OCI-M2 (cell line): Measurements from ENCODE around the gene FGF14.

ENCODE experiments used
- DNase-seq: peaks from one replicate; lab custom pipeline; 2025; ENCODE audit not compliant: unreplicated experiment; lab: John Stamatoyannopoulos, UW

The FGF14 gene

DNA sequence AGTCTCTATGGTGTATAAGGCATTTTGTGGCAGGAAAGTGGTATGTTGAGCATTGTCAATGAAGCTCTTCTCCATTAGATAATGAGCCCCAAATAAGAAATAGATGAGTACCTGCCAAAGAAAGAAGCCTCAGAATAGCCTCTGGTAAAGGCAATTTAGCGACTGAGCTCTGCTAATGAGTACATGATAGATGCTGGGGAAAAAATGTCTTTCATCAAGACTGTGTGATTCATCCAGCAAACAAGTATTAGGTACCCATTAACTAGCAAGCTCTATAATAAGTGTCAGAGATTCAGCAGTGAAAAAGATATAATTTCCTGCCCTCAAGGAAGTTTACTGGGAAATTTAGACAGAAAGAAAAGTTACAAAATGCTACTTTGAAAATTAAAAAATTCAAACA lies 654.8 kb downstream of the FGF14 start:
- DNase-seq, result no peak

DNA sequence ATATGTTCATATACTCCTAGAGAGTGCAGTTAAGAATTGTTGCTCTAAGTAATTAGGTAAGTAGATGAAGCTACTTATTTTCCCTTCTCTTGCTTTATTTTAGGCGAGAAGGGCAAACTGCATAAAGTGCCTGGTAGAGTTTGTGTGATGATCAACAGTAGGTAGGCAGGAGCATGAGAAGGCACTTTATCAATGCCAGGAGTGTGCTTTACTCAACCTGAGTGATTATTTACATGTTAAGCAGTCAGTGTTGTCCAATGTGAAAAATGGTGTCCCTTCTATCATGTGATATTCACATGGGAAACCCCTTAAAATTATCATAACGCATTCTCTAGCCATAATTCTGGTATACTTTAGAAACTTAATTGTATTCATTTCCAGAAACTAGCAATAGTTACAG lies 655.3 kb downstream of the FGF14 start:
- no peak for DNase-seq

DNA sequence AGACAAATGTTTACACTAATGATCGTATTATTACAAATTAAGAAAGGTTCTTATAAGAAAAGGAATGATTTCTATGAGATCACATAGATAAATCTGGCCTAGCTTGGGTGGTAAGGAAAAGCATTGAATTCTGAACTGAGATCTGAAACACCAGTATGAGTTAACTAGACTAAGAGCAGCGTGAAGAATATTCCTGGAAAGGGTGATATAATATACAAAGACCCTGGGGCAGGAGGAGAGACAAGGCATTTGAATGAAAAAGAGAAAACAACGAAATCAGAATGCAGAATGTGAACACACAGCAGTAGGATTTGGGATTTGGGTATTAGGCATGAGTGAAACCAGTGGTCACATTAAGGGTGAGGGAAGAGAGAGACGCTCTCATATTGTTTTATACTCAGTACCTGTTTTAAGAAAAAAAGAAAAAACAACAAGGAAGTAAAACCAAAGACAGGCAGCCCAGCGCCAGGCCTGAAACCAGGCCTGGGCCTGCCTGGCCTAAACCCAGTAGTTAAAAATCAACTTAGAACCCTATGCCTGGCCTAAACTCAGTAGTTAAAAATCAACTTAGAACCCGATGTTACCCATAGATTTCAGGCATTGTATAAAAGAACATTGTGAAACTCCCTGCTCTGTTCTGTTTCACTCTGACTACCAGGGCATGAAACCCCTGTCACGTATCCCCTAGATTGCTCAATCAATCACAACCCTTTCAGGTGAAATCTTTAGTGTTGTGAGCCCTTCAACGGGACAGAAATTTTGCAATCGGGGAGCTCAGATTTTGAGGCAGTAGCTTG lies 662.3 kb downstream of the FGF14 start:
- no peak for DNase-seq

DNA sequence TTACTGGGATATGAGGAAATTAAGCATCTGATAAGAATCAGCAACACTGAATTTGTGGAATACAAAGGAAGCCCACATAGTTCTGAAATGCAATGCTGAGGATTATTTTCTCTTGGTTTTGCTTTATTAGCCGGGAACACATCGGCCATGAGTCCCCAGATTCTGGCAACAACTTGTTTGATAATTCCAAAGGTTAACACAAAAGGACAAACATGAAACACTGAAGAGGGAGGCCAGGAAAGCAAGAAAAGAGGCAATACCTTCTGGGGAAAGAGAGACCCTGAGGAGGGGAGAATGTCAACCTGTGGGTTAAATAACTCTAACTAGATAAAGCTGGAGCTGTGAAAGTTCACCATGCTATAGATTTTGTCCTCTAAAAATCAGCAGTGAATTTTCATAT lies 663.5 kb downstream of the FGF14 start:
- no peak for DNase-seq

DNA sequence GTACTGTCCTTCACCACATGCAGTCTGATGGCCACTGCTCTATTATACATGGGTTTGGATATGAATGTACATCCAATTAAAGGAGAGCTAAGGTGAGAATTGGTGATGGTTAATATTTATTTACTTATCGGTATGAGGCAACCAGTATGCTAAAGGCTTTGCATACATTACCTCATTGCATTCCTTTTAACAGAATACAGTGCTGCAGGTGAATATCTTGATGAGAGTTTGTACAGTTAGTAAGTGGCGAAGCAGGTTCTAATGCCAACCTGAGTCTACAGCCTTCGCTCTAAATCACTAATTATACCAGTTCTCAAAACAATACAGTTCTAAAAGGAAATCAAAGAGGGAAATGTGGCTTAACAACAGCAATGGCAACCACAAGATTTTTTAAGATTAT lies 665.3 kb downstream of the FGF14 start:
- no peak for DNase-seq

DNA sequence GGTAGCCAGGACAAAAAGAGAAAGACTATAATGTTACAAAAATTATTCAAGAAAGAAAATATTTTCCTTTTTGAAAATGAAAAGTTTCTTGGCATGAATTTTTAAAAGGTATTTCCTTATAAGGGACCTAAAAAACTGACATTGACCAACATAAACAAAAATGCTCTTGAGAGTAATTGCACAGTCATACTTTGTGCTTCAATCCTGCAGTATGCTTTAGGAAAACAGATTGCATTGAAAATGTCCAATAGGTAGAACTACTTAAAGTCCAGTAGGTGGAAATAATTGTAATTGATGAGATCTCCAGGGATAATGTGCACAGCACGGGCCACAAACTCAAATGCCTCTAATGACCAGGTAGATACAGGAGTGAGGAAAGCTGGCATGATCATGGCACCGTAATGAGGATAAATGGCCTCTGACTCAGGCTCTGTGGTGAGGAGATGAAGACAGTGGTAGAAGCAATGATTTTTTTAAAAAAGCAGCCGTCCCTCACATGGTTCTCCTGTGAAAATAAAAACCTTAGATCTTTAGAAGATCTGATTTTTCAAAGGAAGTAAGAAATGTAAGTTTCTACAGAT lies 671.3 kb downstream of the FGF14 start:
- DNase-seq, result no peak

DNA sequence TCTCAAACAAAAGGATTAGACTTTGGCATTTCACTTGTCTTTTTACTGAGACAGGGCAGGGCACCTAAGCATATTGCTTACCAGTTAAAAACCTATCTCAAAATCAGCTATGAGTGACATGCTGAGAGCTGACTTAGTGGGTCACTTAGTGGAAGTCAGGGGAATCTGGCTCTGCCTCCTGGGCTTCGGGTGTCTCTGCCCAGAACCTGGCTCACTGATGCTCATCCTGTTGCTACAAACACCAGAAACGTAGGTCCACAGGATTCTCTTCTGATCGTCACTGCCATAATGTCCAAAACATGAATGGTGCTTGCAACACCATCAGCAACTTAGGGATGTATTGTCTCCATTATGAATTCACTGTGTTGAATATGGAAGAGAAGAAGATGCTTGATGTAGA lies 673.2 kb downstream of the FGF14 start:
- DNase-seq, result no peak

DNA sequence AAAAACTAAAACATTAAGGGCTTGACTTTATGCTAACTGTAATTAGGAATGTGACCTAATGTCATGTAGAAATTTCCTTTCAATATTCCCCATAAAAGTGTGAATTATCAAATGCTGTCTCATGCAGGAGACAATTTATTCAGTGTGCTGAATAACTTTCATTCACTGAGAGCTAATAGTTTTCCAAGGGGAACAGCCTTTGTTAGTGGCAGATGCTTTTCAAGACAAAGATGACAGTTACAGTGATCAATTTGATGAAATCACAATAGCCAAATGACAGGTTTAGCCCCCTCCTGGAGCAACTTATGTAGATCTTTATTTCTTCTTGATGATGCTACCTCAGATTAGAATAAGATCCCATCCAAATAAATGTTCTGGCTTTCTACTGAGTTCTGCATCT lies 673.8 kb downstream of the FGF14 start:
- no peak for DNase-seq

DNA sequence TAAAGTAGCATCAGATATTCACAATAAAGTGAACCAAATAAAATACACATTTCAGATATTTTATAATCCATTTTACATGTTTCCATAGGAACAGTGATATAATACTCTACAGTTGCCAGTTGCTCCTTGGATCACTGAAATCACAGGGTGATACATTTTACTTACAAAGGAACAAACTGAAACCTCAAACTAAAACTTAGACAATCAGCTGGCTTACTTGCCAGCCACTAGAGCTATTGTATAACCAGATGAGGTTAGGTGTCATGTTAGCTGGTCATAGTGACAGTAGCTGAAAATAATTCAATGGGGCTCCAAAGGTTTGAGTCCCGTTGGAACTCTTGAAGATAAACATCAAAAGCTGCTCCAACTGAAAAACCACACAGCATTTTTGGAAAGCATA lies 674.7 kb downstream of the FGF14 start:
- DNase-seq, result no peak

DNA sequence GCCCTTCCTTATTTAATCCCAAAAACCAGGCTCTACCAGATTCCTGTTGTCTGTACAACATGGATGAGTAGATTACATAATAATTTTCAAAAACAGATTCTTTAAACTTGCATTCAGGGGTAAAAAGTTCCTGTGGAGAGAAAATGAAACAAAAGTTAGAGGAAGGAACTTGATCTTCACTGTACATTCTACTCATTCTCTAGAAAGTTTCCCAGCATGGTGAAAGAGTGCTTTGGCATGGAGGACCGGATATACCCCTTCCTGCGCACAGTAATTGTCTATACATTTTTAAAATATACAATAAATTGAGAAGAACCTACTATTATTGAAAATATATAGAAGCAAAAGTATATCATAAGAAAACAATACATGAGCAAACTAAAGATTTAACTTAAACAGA lies 675.2 kb downstream of the FGF14 start:
- DNase-seq, result no peak

DNA sequence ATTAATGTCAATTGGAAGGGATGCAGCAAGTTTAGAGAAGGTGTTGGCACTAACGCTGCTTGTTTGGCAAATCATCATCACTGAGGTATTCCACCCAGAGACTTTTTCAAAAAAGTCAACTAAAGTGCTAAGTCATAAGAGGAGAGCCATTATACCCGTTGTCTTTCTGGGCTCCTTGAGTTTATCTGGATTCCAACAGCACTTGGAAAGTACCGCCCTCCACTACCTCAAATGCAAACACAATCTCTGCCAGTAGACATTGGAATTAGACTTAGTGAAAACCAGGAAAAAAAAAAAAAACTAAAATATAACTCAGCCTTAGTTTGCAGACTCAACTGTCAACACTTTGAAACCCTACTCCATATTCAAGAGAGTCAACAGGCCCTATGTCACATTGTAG lies 683.4 kb downstream of the FGF14 start:
- DNase-seq, result no peak

DNA sequence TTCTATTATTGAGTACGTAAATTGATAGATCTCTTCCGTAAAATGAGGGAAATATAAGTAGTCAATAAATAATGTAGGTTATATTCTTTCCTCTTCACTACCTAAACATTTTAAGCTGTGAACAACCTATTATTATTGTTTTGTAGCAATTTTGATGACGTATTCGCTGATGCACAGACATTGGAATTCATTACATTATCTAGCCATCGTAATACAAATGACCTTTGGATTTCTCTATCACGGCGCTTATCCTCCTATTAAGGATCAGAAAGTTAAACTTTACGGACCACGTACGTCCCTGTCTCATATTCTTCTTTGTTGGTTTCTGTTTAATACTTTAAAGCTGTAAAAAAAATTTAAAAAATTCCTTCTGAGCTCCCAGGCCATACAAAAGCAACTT lies 684.5 kb downstream of the FGF14 start:
- DNase-seq, result no peak

DNA sequence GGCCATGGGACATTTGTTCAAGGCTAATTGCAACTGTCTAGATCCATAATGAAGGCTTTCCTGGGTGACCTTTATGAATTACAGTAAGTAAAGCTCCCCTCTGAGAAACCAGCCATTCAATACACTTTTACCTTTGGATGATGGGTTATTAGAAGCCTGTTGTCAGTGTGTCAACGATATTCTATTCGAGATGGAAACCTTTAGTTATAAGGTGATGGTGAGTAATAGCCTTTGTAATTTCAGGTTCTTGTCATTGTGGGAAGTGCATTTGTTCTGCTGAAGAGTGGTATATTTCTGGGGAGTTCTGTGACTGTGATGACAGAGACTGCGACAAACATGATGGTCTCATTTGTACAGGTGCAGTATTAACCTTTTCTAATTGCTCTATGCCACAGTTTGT lies 687.7 kb downstream of the FGF14 start:
- no peak for DNase-seq

DNA sequence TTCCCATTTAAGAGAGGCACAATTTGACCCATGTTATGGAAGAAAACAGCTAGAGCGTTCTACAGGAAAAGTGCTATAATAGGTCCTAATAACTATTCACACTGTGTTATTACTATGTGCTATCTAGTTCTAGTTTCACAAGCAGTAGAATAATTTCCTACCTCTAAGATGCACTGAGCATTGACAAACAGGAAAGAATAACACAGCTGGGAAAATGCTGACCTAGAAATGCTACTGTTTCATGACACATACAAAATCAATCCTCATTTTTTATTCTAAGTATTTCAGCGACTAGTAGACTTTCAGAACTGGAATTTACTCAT lies 689.9 kb downstream of the FGF14 start:
- no peak for DNase-seq

DNA sequence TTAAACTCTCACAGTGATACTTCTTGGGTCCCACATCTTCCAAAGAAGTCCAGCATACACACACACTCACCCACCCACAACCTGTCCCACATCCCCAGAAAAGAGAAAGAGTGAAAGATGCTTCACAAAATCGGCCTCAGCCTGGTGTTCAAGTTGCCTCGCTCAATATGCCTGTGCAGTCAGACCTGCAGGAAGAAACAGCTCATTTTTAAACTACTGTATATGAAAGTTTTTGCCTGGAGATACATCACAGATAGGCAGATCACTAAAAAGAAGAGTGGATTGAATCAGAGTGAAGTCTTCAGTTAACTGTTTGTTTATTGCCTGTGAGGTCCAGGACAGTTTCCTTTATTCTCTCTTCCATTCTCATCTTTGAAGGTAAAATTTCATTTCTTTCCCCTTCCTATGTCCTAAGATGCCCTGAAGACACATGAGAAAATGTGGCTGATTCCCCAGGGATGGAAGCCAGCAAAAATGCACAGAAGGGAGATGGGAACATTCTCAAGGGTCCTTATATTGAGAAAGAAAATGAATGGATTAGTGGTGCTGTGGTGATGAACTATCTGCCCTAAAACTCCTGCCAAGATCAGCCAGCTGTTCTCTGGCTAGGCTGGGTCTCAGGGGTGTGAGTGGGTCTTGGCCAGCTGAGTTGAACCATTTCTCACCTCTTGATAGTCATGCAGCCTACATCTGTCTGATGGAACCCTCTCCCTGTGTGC lies 690.4 kb downstream of the FGF14 start:
- DNase-seq, result no peak

DNA sequence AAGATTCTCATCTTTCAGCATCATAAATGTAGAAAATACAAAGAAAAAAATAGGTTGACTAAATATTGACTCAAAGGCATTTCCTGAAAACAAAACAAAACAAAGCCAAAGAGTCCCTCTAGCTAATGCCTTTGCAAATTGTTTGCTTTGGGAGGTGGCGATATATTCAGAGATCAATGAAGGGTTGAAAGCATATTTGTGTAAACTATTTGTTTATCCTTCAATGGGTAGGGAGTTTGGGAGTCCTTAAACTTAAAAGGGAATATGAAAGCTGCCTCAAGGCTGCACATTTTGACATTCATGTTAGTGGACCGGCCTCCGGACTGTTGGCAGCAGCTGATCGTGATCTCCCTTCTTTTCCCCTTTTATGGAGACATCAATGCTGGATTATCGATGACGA lies 691.9 kb downstream of the FGF14 start:
- no peak for DNase-seq

DNA sequence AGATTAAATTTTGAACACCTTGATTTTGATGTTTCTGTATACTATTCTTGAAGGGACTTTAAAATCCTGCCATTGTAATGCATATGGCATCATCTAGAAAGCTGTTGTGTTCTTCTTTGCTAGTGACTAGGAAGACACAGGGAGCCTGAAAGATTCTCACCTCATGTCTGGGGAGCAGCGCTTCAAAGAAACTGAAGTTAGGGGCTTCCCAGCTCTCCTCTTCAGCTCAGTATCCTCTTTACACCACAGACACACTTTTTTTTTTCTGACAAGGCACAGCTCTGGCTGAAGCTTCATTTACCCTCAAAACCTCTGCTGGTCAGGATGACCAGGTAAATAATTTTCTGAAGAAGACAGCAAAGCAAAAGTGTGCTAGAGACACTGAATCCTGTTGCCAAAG lies 693.7 kb downstream of the FGF14 start:
- DNase-seq, result no peak

DNA sequence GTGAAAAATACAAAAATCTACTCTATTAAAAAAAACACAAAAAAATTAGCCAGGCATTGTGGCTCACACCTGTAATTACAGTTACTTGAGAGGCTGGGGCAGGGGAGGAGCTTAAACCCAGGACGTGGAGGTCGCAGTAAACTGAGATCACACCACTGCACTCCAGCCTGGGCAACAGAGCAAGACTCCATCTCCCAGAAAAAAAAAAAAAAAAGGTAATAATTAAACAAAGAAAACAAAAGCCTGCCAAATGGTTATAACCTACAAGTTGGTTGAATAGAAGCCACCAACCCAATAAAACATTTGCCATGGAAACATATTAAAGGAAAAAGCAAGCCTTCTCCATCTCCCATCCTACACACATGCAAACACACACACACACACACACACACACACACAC lies 694.2 kb downstream of the FGF14 start:
- DNase-seq, result no peak

DNA sequence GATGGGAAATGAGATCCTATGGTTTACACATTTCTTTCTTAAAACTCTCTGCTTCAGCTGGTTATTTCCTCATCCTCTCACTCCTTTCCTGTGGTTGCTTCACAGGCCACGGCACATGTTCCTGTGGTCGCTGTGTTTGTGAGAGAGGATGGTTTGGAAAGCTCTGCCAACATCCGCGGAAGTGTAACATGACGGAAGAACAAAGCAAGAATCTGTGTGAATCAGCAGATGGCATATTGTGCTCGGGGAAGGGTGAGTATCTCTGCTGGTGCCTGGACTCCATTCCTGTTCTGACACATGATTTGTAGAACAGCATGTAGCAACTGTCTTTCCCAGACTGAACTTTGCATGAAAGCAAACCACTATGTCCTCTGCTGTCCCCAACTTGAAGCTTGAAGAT lies 695.2 kb downstream of the FGF14 start:
- no peak for DNase-seq

DNA sequence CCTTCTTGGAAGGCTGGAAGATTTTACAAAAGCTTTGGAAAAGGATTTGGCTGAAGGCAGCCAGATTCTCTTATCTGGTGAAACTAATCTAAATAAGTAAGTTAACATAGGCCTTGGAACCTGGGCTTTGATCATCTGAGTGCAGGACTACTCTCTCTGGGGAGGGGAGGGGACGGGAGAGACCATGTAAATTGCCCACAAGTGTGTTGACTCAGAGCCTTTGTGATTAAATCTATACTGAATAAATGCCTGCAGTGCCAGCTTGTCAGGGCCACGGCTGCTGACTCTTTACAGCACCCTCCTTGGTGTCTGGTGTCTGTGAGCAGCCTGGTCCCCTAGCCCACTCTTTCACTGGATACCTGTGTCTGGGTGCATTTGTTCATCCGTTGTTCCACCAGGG lies 698.0 kb downstream of the FGF14 start:
- DNase-seq, result no peak

DNA sequence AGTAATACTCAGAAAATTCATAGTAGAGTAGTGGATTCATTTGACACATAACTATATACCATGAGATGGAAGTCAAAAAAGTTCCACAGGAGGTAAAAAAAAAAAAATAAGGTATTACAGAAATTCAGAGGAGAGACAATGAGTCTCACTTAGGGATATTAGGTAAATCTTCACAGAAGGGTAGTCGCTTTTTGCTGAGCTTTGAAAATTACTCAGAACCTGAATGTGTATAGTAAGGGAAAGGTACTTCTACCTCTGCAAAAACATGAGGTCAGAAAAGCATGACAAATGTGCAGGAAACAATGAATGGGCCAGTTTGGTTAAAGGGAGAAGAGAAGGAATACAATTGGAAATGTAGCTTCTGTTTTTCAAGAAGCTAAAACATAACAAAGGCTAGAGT lies 698.8 kb downstream of the FGF14 start:
- no peak for DNase-seq

DNA sequence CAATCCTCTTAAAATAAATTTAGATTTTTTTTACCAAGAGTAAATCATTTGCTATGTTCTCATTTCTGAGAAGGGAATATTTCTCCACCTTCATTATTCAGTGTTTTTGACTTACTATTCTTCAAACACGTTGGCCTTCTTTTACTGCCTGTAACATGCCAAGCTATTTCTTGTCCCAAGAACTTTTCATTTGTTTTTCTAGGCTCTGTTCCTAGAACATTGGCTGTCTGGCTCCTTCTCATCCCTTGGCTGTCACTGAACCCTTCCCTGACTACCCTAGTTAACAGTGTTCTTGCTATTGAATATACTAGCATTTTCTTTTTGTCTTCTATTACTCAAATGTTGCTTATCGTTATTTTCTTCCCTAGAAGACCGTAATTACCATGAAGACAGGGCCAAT lies 701.2 kb downstream of the FGF14 start:
- DNase-seq, result no peak

DNA sequence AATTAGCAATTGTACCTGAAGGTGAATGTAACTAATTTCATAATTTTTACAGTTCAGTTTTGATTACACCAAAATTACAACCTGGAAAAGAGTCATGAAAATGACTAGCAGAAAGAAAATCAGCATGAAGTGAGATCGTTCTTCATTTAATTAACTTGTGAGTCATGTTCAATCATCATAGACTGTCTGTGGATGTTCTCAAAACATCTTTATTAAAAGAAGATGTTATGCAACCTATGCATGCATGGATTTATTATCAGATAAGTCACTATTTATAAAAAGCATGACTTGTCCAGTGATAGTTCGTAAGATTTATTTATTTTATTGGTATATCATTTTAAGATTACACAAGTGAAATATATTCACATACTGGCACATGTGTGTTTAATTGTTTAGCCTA lies 703.4 kb downstream of the FGF14 start:
- DNase-seq, result no peak
